Erythroblast (primary cell): ENCODE results near the gene ANXA9.
A peak's percentile ranks its signal among the peaks of the same experiment; 100 is the strongest.

Experiments
- DNase-seq, 2 experiments: peaks; one replicate each; lab custom pipeline; 2025; lab: John Stamatoyannopoulos, UW
- GATA1 ChIP-seq: IDR thresholded peaks from 2 replicates; pipeline ENCODE4 v1.6.1; 2011; ENCODE audit warnings: low read depth, mild to moderate bottlenecking, control low read depth, low read length, moderate library complexity
- POLR2A ChIP-seq: IDR thresholded peaks from 2 replicates; pipeline ENCODE4 v1.6.1; 2011; ENCODE audit warnings: mild to moderate bottlenecking, low read length

The ANXA9 gene

GRCh38 chr1:150981805-150982712, at the start of gene ANXA9:
ANXA9 (plus strand) TSS chr1:150982292; CDS start chr1:150983106, 814 bp downstream.
- peak; percentile 62 to 68 for DNase-seq
- no peak for TF ChIP-seq POLR2A
- no peak for TF ChIP-seq GATA1

GRCh38 chr1:150944856-150945255, 37.2 kb upstream of the ANXA9 start:
- no peak for TF ChIP-seq GATA1
- TF ChIP-seq POLR2A = no peak
- DNase-seq = no peak

- TF ChIP-seq POLR2A (no peak), GATA1 (no peak)
- DNase-seq = no peak
These were observed 27.4 kb upstream of the ANXA9 start for GRCh38 chr1:150954708-150955107.

GRCh38 chr1:150955280-150955679, 26.8 kb upstream of the ANXA9 start:
- TF ChIP-seq GATA1 (no peak), POLR2A (no peak)
- DNase-seq = peak; percentile 46 to 76

GRCh38 chr1:150957666-150958065, 24.4 kb upstream of the ANXA9 start:
- TF ChIP-seq POLR2A (no peak), GATA1 (no peak)

GRCh38 chr1:150960646-150961045, 21.4 kb upstream of the ANXA9 start:
- DNase-seq = no peak

More at GRCh38 chr1:150957666-150958065, 24.4 kb upstream of the ANXA9 start:
- DNase-seq = no peak

GRCh38 chr1:150961756-150962155, 20.3 kb upstream of the ANXA9 start:
- DNase-seq = peak in 1 of 2 experiments; percentile 9
- TF ChIP-seq POLR2A (no peak), GATA1 (no peak)

More at GRCh38 chr1:150960646-150961045, 21.4 kb upstream of the ANXA9 start:
- TF ChIP-seq POLR2A = no peak
- TF ChIP-seq GATA1 = no peak

- DNase-seq = no peak
- TF ChIP-seq GATA1 = no peak
These were observed 18.6 kb upstream of the ANXA9 start for GRCh38 chr1:150963321-150964163.

- TF ChIP-seq GATA1 = no peak
- no peak for TF ChIP-seq POLR2A
- DNase-seq = no peak
These were observed 18.0 kb upstream of the ANXA9 start for GRCh38 chr1:150964164-150964489.

GRCh38 chr1:150965605-150966004, 16.5 kb upstream of the ANXA9 start:
- TF ChIP-seq POLR2A = no peak
- no peak for TF ChIP-seq GATA1
- DNase-seq = no peak

- no peak for DNase-seq
- TF ChIP-seq POLR2A (no peak), GATA1 (no peak)
These were observed 16.1 kb upstream of the ANXA9 start for GRCh38 chr1:150966011-150966410.

- TF ChIP-seq GATA1 = no peak
- TF ChIP-seq POLR2A = no peak
- DNase-seq = no peak
These were observed 14.2 kb upstream of the ANXA9 start for GRCh38 chr1:150967936-150968335.

GRCh38 chr1:150968491-150968890, 13.6 kb upstream of the ANXA9 start:
- DNase-seq = no peak
- no peak for TF ChIP-seq POLR2A
- TF ChIP-seq GATA1 = no peak

GRCh38 chr1:150969626-150970025, 12.5 kb upstream of the ANXA9 start:
- DNase-seq = no peak
- TF ChIP-seq GATA1 (no peak), POLR2A (no peak)
